Ectodermal cell (in vitro differentiated cells): ENCODE results near the gene KRTDAP.

Experiments
- H3K27ac ChIP-seq: 2 replicates; pipeline ENCODE4 v1.7.0; 2013; ENCODE audit warnings: mild to moderate bottlenecking, low read depth, low read length; ENCODE audit not compliant: insufficient read depth, poor library complexity, severe bottlenecking
- H3K27me3 ChIP-seq: 2 replicates; pipeline ENCODE4 v1.7.0; 2013; ENCODE audit warnings: mild to moderate bottlenecking, low read length; ENCODE audit not compliant: insufficient read depth, control insufficient read depth, poor library complexity, severe bottlenecking
- H3K36me3 ChIP-seq: one replicate; pipeline ENCODE4 v1.7.0; 2013; ENCODE audit warnings: low read length; ENCODE audit not compliant: control insufficient read depth, insufficient read depth
- H3K4me1 ChIP-seq: one replicate; pipeline ENCODE4 v1.7.0; 2013; ENCODE audit warnings: low read length; ENCODE audit not compliant: control insufficient read depth, insufficient read depth
- H3K4me3 ChIP-seq: 2 replicates; pipeline ENCODE4 v1.7.0; 2013; ENCODE audit warnings: low read depth, low read length, control low read depth; ENCODE audit not compliant: insufficient read depth
- H3K9me3 ChIP-seq: 2 replicates; pipeline ENCODE4 v1.7.0; 2013; ENCODE audit warnings: mild to moderate bottlenecking, low read length, moderate library complexity; ENCODE audit not compliant: control insufficient read depth
- WGBS, 2 experiments: methylation state at CpG; one replicate each; pipeline ENCODE4 v1.1.7; 2013; ENCODE audit warnings: missing lambda C conversion rate in 2 of 2; 5-methylcytosine and 5-hydroxymethylcytosine counted together

KRTDAP gene

DNA sequence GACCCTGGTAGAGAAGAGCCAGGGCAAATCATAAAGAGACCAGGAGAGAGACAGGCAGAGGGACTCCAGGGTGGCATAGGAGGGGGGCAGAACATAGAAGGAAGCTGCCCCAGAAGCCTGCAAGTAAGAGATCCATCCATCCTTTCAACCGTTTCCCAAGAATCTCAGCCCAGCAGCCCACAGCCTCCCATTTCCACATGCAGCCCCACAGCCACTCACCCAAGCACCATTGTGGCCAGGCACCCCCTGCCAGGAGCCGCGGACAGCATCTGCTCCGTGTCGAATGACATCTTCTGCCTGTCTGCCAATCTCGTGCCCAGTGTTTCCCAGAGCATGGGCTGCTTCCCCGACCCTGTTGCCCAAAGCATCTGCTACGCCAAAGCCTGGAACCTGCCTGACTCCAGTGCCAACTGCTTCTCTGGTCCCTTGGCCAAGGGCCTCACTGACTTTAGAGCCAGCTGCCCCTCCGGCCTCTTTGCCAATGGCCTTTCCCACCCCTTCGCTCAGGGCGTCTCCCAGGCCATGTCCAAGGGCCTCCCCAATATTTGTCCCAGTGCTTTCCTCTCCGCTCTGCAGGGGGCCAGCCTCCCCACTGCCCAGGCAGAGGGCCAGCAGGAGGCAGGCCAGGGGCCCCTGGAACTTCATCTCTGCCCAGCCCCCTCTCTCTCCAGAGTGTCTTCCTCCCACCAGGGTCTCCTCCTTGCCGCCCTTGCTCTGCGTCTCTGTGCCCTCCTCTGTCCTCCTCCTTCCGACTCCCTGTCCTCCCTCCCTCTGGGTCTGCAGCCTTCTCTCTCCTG, 22.8 kb upstream of the KRTDAP start:
- Histone ChIP-seq H3K9me3 (no peaks in the 10 kb centered on the region), H3K4me3 (no peak overlapping the region), H3K4me1 (peaks cover 22% of the 10 kb centered on the region), H3K27ac (no peak overlapping the region), H3K36me3 (no peaks in the 10 kb centered on the region), H3K27me3 (peaks cover 35% of the 10 kb centered on the region)
- 80 to 84% methylated on average over 15 of the region's 15 CpGs for WGBS, 2 experiments

DNA sequence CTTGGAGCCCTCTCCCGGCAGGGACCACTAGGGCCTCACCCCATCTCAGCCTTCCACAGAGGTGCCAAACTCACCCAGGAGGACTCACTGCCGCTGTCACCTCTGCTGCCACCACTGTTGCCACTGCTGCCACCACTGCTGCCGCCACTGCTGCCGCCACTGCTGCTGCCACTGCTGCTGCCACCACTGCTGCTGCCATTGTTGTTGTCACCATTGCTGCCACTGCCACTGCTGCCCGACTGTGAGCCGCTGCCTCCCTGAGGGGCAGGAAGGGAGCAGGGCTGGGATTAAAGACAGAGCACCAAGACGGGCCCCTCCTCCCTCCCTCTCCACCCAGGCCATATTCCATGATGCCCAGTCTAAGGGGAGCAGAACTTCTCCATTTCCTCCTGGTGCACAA, 21.1 kb upstream of the KRTDAP start:
- H3K27me3 ChIP-seq: peaks cover 35% of the 10 kb centered on the region
- WGBS, 2 experiments: 74 to 81% methylated on average over 7 of the region's 7 CpGs
- H3K4me3 ChIP-seq: no peak overlapping the region
- H3K4me1 ChIP-seq: peaks cover 22% of the 10 kb centered on the region
- H3K9me3 ChIP-seq: no peaks in the 10 kb centered on the region
- H3K36me3 ChIP-seq: no peaks in the 10 kb centered on the region
- H3K27ac ChIP-seq: no peak overlapping the region

DNA sequence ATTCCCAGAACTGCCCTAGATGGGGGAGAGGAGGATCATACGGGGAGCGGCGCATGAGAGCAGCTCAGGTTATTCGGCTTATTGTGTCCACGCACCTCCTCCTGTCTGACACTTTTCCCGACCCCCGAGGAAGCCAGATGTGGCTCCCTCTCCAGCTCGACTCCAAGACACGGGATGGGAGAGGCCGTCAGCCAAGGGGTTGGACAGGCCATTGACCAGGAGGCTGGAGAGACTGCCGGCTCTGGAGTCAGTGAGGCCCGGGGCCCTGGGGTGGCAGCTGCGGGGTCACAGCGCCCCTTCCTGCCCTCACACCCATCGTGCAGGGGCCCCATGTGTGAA, 20.3 kb upstream of the KRTDAP start:
- Histone ChIP-seq H3K27me3 (peaks cover 35% of the 10 kb centered on the region), H3K9me3 (no peaks in the 10 kb centered on the region), H3K27ac (no peak overlapping the region), H3K4me3 (peak overlapping the region; percentile 71), H3K4me1 (peaks cover 22% of the 10 kb centered on the region), H3K36me3 (no peaks in the 10 kb centered on the region)
- 32 to 33% methylated on average over 15 of the region's 15 CpGs for whole genome bisulfite sequencing, 2 experiments

DNA sequence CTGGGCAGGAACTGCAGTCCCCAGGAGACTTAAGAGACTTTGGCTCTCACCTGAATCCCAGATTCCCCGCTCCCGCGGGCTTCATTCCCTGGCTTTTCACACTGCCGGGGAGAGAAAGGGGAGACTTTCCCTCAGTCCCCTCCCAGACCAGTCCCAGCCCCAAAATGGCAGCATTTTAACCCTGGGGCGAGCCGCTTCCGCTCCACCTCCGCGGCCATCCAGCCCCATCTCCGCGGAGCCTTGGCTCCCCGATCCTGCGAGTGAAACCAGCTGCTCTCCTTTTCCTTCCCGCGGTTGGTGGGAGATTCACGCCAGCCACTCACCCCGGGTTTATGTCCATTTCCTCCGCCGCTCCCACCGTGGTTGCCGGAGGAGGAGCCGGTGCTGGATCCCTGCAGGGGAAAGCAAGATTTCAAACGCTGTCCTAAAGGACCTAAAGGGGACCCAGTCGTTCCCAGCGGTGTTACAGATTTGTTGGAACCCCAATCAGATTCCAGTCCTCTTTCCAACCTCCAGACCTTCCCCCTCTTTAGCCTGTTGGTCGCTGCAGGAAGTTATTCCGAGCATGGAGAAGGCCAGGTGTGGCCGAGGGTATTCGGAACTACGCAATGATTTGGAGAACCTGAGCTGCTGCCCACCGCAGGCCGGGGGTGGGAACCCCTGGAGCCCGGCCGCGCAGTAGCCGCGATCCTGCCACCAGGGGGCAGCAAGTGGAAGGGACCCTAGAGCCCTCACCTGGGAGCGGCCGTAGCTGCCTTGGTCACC, 19.8 kb upstream of the KRTDAP start:
- H3K9me3 ChIP-seq: no peaks in the 10 kb centered on the region
- H3K36me3 ChIP-seq: no peaks in the 10 kb centered on the region
- H3K4me1 ChIP-seq: peaks cover 22% of the 10 kb centered on the region
- H3K27me3 ChIP-seq: peaks cover 35% of the 10 kb centered on the region
- H3K4me3 ChIP-seq: peak overlapping the region; percentile 71
- peak overlapping the region; percentile 47 for H3K27ac ChIP-seq
- 0% methylated on average over 39 of the region's 39 CpGs for WGBS, 2 experiments

DNA sequence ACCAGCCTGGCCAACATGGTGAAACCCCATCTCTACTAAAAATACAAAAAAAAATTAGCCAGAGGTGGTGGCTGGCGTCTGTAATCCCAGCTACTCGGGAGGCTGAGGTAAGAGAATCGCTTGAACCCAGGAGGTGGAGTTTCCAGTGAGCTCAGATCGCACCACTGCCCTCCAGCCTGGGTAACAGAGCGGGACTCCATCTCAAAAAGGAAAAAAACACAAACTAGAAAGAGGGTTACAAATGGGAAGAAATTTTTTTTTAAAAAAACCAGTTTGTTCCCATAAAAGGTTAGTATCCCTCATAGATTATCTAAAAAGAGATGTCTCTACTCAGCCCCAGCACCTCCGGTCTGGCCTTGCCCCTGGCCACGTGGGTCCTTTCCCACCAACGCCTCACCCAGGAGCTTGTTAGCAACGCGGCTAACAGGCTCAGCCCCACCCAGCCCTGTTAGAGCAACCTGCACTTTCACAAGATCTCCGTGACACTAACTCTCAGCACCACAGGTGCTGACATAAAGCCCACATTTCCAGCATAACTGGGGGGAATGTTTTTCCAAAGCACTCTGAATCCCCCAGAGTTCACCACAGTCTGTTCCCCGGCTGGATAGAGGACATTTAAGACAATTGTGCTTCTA, 18.9 kb upstream of the KRTDAP start:
- H3K36me3 ChIP-seq: no peaks in the 10 kb centered on the region
- H3K27me3 ChIP-seq: peaks cover 29% of the 10 kb centered on the region
- WGBS, 2 experiments: 6 to 9% methylated on average over 11 to 12 of the region's 12 CpGs
- H3K4me1 ChIP-seq: peaks cover 18% of the 10 kb centered on the region
- H3K4me3 ChIP-seq: peak overlapping the region; percentile 71
- no peaks in the 10 kb centered on the region for H3K9me3 ChIP-seq
- no peak overlapping the region for H3K27ac ChIP-seq

DNA sequence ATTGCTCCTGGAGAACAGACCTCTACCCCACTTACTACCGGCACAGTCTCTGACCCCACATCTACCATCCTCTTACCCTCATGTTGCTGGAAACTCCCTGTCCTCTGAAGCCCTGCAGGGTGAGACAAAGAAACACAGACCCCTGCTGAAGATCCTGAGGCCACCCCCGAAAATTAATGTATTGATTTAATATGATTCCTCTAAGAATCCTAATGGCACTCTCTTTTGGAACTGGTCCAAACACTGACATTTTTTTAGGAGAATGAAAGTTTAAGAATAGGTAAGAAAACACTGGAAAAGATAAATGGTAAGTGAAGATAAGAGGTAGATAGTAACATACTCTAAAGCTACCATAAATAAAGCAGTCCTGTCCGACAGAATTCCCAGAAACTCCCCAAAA, 17.9 kb upstream of the KRTDAP start:
- no peaks in the 10 kb centered on the region for H3K36me3 ChIP-seq
- H3K4me1 ChIP-seq: peaks cover 9% of the 10 kb centered on the region
- H3K27me3 ChIP-seq: peaks cover 26% of the 10 kb centered on the region
- 82 to 95% methylated on average over 1 to 3 of the region's 3 CpGs for WGBS, 2 experiments
- no peaks in the 10 kb centered on the region for H3K9me3 ChIP-seq
- H3K4me3 ChIP-seq: no peak overlapping the region
- H3K27ac ChIP-seq: no peak overlapping the region

DNA sequence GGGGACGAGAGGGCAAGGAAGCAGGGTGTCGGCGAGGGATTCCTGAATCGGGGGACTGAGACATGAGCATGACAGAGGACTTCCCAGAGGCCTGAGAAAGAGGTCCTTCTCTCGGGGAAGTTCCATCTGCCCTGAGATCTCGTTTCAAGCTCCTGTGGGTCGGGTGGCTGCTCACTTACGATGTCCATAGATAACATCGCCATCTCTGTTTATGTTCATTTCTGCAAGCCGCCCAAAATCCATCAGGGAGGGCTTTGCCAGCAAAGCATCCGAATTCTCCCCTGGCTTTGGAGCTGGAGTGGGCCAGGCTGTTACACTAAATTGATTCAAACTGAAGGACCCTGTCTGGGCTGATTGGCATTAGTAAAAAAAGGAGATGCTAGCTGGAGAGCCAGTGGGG, 17.3 kb upstream of the KRTDAP start:
- Histone ChIP-seq H3K27ac (no peak overlapping the region), H3K36me3 (no peaks in the 10 kb centered on the region), H3K4me3 (no peak overlapping the region), H3K4me1 (peaks cover 9% of the 10 kb centered on the region), H3K9me3 (no peaks in the 10 kb centered on the region), H3K27me3 (peaks cover 26% of the 10 kb centered on the region)
- 92 to 95% methylated on average over 11 of the region's 11 CpGs for WGBS, 2 experiments

DNA sequence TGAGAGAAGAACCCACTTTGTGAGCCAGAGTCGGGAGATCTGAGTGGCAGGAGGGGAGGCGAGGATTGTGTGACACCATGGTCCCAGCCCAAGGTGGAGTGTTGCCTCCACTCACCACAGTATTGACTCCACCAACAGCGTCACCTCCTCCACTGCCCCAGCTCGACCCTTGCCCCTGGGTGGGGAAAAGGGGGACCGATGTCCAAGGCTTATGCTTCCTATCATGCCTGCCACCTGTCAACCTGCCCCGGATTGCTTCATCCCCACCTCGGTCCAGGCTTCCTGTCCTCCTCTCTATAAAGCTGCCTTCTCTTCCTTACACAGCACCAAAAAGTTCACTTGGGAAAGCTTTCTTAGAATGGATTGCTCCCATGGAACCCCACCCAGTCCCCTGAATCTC, 15.7 kb upstream of the KRTDAP start:
- WGBS, 2 experiments: 93 to 94% methylated on average over 7 of the region's 7 CpGs
- Histone ChIP-seq H3K4me3 (no peak overlapping the region), H3K9me3 (no peaks in the 10 kb centered on the region), H3K36me3 (no peaks in the 10 kb centered on the region), H3K27me3 (peaks cover 20% of the 10 kb centered on the region), H3K4me1 (peaks cover 9% of the 10 kb centered on the region), H3K27ac (no peak overlapping the region)

DNA sequence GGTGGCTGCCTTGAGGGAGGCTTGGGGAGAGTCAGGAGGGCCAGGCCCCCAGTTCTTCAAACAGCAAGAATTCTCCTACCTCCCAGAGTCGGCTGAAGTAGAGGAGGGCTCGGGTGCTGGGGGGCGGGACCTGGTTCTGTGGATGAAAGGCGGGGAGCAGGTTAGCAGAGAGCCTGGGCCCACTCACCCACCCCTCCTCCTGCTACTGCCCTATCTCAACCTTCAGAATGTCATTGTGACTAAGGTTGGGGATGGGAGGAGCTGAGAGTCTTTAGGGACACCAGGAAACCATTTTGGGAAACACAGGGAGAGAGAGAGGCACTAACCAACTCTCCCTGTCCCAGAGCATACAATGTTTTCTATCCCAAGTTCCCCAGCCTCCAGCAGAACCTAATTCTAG, 12.5 kb upstream of the KRTDAP start:
- Histone ChIP-seq H3K4me1 (no peaks in the 10 kb centered on the region), H3K36me3 (no peaks in the 10 kb centered on the region), H3K27me3 (no peaks in the 10 kb centered on the region), H3K27ac (no peak overlapping the region), H3K4me3 (no peak overlapping the region), H3K9me3 (no peaks in the 10 kb centered on the region)
- 83 to 88% methylated on average over 3 to 4 of the region's 4 CpGs for WGBS, 2 experiments

DNA sequence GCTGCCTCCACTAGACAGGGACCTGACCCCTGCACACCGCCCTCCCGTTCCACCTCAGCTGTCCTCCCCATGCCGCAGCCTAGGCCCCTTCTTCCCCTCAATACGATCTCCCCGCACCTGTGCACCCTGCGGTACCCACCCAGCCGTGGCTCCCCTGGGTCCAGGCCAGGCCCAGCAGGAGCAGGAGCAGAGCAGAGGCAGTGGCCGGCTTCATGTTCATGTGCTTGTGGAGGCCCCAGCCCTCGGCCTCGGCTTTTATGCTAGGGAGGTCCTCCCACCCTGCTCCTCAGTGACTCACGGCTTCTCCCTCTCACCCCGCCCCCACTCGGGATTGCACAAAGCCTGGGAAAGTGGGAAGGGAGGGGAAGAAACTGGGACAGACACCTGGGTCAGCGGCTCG, 11.4 kb upstream of the KRTDAP start:
- WGBS, 2 experiments: 86 to 89% methylated on average over 14 to 15 of the region's 15 CpGs
- H3K27ac ChIP-seq: no peak overlapping the region
- H3K27me3 ChIP-seq: no peaks in the 10 kb centered on the region
- no peaks in the 10 kb centered on the region for H3K9me3 ChIP-seq
- H3K36me3 ChIP-seq: no peaks in the 10 kb centered on the region
- H3K4me3 ChIP-seq: no peak overlapping the region
- H3K4me1 ChIP-seq: no peaks in the 10 kb centered on the region
